Endometrial microvascular endothelial cells (primary cell): Measurements from ENCODE around the gene NFKBIL1. TPM values are rescaled to one million over a fixed set of nuclear protein-coding genes. Genes with fewer than 3 reads are reported as not detected.
"Not testable (repeated sequence)": the region's sequence is repeated elsewhere in the genome, so short reads cannot be mapped to it uniquely, and the experiment has no call there.

ENCODE experiments used
- in situ Hi-C: cut with HindIII; loops from 2 replicates; pipeline ENCODE4 v1.10.0; 2017; ENCODE audit warnings: low sequenced_read_pairs, low pct_unique_long_range_greater_than_20kb; ENCODE audit errors: inconsistent ontology term
- total RNA-seq: library from RNA; depleted of rRNA; stranded (reverse); fragments of >200 nt; gene quantifications from one replicate; pipeline ENCODE4 v1.2.3, GENCODE V29; 2015; ENCODE audit errors: inconsistent ontology term

NFKBIL1 gene, protein sequence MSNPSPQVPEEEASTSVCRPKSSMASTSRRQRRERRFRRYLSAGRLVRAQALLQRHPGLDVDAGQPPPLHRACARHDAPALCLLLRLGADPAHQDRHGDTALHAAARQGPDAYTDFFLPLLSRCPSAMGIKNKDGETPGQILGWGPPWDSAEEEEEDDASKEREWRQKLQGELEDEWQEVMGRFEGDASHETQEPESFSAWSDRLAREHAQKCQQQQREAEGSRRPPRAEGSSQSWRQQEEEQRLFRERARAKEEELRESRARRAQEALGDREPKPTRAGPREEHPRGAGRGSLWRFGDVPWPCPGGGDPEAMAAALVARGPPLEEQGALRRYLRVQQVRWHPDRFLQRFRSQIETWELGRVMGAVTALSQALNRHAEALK
- total RNA-seq, result 13.1 TPM

DNA sequence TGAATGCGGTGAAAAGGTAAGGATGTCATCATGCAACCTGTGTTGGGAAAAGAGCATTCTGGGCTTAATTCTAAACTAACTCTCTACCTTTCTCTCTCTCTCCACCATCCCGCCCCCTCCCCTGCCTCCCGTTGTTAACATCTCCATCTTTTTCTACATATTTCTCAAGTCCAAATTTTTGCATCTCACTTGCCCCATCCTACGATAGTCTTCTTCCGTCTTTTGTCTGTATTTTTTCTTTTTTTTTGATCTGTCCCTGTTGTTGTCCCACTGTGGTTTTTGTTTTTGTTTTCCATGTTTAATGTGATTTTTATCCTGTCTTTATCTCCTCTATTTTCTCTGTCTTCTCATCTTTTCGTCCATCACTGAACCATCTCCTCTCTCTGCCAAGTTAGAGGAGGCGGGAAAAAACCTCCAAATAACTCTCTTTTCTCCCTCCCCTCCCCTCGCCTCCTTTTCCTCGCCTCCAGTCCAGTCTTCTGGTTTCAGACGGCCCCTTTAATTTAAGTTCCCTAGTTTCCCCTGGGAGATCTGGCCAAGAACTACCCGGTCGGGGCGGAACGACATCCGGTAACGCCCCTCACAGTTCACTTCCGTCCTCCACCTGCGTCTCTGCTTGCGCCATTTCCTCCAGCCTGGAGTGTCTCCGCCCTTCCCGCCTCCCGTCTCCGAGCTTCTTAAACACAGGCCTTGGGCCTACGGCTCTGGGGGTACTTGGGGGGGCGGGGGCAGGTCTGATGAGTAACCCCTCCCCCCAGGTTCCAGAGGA is at the start of gene NFKBIL1:
Gene NFKBIL1, plus strand, starts transcription at position 651 of the 769 bp plus-strand sequence. Its CDS starts 87 bp downstream, at position 738.
- in situ Hi-C loops, result no loop called here

DNA sequence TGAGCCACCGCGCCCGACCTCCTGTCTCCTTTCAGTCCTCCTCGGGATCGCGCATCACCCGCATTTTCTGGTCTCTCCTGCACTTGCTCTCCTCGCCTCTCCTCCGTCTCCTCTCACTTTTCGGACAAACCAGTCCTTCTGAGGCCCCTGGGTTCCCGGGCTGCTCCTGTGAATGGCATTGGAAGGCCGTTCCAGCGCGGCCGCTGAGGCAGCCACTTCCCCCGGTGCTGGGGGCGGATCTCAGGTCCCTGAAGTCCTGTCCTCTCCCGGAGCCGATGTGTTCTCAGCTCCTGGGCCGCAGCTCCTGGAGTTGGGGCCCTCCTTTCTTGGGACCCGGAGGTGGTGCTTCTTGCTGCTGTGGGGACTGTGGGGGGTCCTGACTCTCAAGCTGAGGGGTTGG is 48.7 kb upstream of the NFKBIL1 start:
- in situ Hi-C loops, result no loop called here

DNA sequence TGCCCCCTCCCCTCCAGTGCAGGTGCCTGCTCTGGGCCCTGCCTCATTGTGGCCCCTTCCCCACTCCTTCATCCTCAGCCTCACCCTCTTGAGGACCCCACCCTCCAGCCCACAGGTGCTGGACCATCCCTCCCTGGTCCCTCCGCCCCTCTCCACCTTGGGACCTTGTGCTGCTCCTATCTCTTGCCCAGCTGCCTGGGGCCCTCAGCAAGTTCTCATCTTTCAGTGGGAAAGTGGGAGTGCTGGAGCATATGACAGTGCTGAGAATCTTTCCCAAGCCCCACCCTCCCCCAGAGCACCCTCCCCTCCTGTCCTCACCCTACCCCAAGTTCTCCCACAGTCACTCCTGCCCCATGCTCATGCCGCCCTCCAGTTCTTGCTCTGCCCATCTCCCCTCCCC is 47.8 kb upstream of the NFKBIL1 start:
- in situ Hi-C loops, result not testable (repeated sequence)

DNA sequence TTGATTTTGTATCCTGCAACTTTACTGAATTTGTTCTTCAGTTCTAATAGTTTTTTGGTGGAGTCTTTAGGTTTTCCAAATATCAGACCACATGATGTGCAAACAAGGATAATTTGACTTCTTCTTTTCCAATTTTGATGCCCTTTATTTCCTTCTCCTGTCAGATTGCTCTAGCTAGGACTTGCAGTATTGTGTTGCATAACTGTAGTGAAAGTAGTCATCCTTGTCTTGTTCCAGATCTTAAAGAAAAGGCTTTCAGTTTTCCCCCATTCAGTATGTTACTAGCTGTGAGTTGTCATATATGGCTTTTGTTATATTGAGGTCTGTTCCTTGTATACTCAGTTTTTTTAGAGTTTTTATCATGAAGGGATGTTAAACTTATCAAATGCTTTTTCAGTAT is 44.8 kb upstream of the NFKBIL1 start:
- in situ Hi-C loops, result no loop called here

DNA sequence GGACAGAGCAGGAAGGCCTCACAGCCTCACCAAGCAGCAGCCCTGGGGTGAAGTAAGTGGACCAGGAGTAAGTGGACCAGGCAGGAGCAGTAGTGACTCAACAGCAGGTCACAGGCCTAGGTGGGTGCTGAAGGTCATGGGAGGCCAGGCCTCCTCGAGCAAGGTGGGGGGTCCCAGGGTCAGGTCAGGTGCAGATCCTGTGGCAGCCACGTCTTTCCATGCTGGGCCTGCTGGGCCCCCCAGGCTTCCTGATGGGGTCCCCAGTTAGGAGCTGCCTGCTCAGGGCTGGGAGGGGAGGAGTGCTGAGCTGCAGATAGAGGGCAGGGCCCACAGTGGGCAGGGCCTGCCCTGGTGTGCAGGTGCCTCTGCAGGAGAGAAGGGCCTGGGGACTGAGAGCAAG is 38.4 kb upstream of the NFKBIL1 start:
- in situ Hi-C loops, result not testable (repeated sequence)

DNA sequence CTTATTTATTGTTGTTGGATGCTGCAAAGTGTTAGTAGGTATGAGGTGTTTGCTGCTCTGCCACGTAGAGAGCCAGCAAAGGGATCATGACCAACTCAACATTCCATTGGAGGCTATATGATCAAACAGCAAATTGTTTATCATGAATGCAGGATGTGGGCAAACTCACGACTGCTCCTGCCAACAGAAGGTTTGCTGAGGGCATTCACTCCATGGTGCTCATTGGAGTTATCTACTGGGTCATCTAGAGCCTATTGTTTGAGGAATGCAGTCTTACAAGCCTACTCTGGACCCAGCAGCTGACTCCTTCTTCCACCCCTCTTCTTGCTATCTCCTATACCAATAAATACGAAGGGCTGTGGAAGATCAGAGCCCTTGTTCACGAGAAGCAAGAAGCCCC is 37.4 kb upstream of the NFKBIL1 start:
- in situ Hi-C loops, result no loop called here

DNA sequence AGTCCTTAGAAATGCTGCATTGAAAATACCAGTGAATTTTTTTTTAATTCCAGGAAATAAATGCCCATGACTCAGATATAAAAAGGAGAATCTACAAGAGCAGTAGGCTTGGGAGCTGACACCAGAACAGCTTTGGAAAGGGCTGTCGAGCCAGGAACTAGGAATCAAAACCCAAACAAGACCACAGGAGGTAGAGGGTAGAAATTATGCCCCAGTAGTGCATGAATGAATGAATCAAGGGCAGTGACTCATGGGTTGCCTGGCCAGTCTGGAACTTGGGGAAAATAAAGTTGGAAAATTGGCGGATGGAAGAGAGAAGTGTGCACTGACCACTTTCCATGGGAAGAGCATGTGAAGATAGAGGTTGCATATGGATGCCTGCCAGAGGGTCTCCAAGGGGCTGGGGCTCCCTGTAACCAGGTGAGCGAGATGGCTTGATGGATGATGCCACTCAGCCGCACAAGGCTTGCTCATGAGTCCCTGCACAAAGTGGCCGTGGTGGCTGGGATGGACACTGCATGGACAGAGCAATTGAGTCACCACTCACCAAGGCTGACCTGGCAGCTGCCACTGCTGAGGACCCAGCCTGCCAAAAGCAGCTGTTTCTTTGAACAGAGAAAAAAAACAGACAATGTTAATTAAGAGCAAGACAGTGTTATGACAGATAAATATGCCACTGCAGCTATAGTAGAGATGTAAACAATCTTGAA is 33.8 kb upstream of the NFKBIL1 start:
- in situ Hi-C loops, result no loop called here

DNA sequence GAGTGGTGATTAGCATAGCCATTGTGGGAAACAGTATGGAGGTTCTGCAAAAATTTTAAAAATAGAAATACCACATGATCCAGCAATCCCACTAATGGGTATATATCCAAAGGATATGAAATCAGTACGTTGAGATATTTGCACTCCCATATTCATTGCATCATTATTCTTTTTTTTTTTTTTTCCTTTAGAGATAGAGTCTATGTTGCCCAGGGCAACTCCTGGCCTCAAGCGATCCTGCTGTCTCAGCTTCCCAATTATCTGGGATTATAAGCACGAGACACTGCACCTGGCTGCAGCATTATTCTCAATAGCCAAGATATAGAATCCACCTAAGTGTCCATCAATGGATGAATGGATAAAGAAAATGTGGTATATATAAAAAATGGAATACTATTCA is 25.6 kb upstream of the NFKBIL1 start:
- in situ Hi-C loops, result no loop called here

DNA sequence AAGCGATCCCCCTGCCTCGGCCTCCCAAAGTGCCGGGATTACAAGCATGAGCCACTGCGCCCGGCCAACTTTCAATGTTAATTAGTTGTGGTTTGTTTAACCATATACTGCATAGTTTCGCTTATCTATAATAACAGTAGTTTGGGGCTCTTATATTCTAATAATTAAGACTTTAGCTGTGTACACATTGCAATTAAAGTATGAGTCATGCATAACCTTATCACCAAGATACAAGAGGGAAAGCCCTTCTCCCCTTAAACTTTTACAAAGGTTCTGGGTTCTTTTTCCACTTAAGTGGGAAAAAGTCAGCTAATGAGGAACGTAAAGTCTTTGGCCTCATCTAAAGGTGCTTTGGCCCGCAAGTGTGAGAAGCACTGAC is 21.9 kb upstream of the NFKBIL1 start:
- in situ Hi-C loops, result no loop called here

DNA sequence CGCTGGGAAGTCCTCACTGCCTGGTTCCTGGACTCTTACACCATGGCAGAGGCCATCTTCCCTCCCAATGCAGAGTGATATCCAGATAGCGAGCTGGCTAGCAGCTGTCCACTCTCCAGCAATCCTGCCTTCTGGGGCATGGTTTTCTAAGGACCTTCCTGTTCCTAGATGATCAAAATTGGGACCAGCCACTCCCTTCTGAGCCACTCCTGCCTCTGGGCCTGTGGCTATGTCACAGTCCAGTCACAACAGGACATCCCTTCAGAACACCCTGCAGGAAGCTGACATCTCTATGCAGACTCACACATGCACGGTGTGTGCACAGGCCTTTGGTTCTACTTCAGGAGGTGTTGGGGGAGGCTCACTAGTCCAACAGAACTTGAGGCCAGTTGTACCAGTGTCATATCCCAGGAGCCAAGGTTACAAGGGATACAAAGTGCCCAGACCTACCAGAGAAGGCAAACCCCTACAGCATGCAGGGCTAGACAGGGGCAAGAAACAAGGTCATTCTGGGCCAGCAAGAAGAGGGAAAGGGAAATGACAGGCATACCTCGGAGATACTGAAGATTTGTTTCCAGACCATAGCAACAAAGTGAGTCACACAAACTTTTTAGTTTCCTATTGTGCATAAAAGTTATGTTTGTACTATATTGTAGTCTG is 21.3 kb upstream of the NFKBIL1 start:
- in situ Hi-C loops, result no loop called here

DNA sequence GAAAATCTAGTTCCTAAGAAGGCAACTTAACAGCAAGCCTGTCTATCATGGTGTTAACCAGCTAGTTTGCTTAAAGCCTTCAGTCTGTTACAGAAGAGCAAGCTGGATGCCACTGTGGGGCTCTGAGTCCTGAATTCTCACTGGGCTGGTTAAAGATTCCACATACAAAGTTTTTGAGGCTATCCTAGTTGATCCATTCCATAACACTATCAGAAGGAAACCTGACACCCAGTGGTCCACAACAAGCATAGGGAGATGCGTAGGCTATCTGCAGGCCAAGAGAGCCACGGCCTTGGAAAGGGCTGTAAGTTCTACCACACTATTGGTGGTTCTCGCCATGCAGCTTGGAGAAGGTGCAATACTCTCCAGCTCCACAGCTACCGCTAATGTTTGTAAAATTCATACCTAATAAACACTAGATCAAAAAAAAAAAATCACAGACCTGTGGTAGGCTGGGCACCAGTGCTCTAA is 19.1 kb upstream of the NFKBIL1 start:
- in situ Hi-C loops, result no loop called here

DNA sequence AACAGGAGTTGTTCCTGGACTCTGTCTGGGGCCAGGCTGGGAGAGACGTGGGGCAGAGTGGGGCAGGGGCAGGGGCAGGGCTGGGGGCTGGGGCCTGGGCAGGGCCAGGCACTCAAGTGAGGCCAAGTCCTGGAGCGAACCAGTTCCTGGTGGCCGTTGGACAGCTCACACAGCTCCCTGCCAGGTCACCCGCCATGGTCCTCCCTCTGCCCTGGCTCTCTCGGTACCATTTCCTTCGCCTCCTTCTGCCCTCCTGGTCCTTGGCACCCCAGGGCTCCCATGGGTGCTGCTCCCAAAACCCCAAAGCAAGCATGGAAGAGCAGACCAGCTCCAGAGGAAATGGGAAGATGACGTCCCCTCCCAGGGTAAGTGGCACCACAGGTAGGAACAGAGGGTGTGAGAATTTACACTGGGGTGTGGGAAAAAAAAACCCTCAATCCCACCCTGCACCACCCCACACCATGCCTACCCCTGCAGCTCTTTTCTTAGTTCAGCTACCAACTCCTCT is 18.5 kb upstream of the NFKBIL1 start, which contains the start of gene MCCD1:
Gene MCCD1, plus strand, starts transcription at position 142 of the 508 bp plus-strand sequence. Its CDS starts 53 bp downstream, at position 195.
- in situ Hi-C loops, result no loop called here

DNA sequence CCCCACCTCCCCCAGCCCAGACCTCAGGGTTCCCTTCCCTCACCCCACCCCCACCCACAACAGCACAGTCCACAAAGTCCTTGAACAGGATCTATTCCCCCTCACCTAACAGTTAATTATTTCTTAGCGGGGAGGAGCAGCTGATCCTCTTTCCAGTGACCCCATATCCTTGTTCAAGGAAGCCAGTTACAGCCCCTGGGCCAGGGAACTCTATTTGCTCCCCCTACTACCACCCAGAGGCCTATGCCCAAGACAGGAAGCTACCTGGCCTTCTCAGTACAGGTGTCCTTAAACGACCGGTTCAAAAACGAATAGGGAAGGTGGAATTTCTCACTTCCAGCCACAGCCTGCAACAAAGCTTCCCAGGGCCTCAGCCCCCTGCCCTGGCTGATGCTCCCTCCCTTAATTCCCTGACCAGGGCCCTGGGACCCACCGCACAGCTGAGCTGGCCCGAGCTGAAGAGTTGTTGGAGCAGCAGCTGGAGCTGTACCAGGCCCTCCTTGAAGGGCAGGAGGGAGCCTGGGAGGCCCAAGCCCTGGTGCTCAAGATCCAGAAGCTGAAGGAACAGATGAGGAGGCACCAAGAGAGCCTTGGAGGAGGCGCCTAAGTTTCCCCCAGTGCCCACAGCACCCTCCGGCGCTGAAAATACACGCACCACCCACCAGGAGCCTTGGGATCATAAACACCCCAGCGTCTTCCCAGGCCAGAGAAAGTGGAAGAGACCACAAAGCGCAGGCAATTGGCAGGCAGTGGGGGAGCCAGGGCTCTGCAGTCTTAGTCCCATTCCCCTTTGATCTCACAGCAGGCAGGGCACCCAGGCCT is 17.9 kb upstream of the NFKBIL1 start:
- in situ Hi-C loops, result no loop called here

DNA sequence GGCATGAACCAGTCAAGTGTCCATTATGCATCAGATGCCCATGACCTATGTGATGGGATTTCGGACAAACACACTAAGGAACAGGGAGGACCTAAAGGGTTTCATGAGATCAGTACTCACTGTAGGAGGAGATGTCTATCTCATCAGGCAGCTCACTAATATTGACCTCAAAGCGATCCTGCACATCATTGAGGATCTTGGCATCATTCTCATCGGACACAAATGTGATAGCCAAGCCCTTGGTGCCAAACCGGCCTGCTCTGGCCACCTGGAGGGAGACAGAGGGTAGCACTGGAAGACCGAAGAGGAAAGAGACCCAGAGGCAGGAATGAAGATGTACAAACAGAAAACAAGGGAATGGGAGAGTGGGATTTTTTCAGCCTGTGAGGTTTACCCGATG is 16.7 kb upstream of the NFKBIL1 start:
- in situ Hi-C loops, result no loop called here

DNA sequence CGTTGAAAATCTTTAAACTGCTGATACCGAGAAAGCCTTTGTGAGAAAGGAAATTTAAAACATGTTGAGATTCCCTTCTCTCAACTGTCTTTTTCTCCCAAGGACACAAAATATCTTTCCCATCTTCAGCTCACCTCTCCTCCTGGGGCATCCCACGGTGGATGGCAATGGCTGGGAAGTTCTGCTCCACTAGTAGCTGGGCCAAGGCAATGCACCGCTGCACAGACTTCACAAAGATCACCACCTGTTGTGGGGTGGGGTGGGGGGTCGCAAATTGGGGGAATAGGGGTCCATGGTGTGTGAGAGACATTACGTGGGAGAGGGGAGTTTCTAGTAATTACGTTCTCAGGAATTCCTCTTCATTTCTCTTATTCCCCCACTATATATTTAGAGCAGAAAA is 16.2 kb upstream of the NFKBIL1 start:
- in situ Hi-C loops, result no loop called here

DNA sequence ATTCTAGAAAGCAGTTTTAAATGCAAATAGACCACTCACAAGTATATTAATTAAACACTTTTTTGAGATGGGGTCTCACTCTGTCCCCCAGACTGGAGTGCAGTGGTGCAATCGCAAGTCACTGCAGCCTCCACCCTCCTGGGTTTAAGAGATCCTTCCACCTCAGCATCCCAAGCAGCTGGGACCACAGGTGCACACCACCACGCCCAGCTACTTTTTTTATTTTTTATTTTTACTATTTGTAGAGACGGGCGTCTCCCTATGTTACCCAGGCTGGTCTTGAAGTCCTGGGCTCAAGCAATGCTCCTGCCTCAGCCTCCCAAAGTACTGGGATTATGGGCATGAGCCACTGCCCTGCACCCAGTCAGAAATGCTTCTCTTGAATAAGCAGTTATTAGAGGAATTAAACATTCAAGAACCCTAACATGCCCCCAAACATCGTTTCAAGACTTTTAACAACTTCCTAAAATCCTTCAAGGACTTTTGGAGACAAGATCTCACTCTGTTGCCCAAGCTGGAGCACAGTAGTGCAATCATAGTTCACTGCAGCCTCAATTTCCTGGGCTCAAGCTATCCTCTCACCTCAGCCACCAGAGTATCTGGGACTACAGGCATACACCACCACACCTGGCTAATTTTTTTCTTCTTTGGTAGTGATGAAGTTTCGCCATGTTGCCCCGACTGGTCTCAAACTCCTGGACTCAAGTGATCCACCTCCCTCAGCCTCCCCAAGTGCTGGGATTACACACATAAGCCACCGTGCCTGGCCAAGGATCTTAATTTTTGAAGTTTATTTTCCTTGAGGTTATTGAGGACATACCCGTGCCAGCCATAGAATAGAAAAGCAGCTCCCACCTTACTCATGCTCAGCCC is 15.4 kb upstream of the NFKBIL1 start:
- in situ Hi-C loops, result no loop called here
